IMR-90 (cell line): ENCODE data around the gene PLXNA3.

ENCODE experiments used
- CHD1 ChIP-seq: IDR thresholded peaks from 2 replicates; pipeline ENCODE4 v1.6.1; 2012; ENCODE audit warnings: low read depth, low read length, improper control_type of control experiment
- MAFK ChIP-seq: IDR thresholded peaks from 2 replicates; pipeline ENCODE4 v1.6.1; 2012; ENCODE audit warnings: low read depth, low read length, improper control_type of control experiment
- MXI1 ChIP-seq: IDR thresholded peaks from 2 replicates; pipeline ENCODE4 v1.6.1; 2012; ENCODE audit warnings: low read depth, mild to moderate bottlenecking, low read length, moderate library complexity, borderline replicate concordance
- POLR2A ChIP-seq: IDR thresholded peaks from 2 replicates; pipeline ENCODE4 v1.6.1; 2012; ENCODE audit warnings: mild to moderate bottlenecking, low read depth, low read length
- RAD21 ChIP-seq: IDR thresholded peaks from 2 replicates; pipeline ENCODE4 v1.6.1; 2012; ENCODE audit warnings: low read length, improper control_type of control experiment
- RCOR1 ChIP-seq: IDR thresholded peaks from 2 replicates; pipeline ENCODE4 v1.6.1; 2012; ENCODE audit warnings: mild to moderate bottlenecking, low read length, improper control_type of control experiment; ENCODE audit not compliant: insufficient replicate concordance
- RFX5 ChIP-seq: IDR thresholded peaks from 2 replicates; pipeline ENCODE4 v1.8.0; 2012; ENCODE audit warnings: low read depth, mild to moderate bottlenecking, low read length, moderate library complexity
- SMC3 ChIP-seq: fragments of 150-350 bp; IDR thresholded peaks from 2 replicates; pipeline ENCODE4 v1.6.1; 2016; ENCODE audit warnings: low read depth, mild to moderate bottlenecking, antibody characterized with exemption, low read length, moderate library complexity
- TF ChIP-seq, protein P1 (sequence below): conservative IDR thresholded peaks from 2 replicates; pipeline ENCODE4 v1.5.1; 2012; ENCODE audit warnings: mild to moderate bottlenecking, low read depth, low read length, improper control_type of control experiment
- TF ChIP-seq, protein P2 (sequence below): fragments of 150-350 bp; IDR thresholded peaks from 2 replicates; pipeline ENCODE4 v1.6.1; 2017; ENCODE audit warnings: mild to moderate bottlenecking, antibody characterized with exemption, low read length, low read depth

DNA sequence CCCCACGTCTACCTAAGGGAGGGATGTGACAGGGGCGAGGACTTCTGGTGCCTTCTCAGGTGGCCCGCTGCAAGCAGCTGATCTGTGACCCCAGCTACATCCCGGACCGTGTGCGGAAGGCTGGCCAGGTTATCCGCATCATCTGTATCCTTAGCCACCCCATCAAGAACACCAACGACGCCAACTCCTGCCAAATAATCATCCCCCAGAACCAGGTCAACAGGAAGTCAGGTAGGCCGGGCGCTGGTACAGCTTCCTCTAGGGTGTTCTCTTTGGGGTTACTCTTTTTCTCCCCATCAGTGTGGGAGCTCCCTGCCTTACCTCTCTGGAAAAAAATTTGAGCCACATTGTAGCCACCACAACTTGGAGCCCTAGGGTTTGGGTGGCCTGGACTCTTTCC lies 16.5 kb upstream of the PLXNA3 start:
- TF ChIP-seq, protein P1, sequence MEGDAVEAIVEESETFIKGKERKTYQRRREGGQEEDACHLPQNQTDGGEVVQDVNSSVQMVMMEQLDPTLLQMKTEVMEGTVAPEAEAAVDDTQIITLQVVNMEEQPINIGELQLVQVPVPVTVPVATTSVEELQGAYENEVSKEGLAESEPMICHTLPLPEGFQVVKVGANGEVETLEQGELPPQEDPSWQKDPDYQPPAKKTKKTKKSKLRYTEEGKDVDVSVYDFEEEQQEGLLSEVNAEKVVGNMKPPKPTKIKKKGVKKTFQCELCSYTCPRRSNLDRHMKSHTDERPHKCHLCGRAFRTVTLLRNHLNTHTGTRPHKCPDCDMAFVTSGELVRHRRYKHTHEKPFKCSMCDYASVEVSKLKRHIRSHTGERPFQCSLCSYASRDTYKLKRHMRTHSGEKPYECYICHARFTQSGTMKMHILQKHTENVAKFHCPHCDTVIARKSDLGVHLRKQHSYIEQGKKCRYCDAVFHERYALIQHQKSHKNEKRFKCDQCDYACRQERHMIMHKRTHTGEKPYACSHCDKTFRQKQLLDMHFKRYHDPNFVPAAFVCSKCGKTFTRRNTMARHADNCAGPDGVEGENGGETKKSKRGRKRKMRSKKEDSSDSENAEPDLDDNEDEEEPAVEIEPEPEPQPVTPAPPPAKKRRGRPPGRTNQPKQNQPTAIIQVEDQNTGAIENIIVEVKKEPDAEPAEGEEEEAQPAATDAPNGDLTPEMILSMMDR, result no peak
- TF ChIP-seq, protein P2, sequence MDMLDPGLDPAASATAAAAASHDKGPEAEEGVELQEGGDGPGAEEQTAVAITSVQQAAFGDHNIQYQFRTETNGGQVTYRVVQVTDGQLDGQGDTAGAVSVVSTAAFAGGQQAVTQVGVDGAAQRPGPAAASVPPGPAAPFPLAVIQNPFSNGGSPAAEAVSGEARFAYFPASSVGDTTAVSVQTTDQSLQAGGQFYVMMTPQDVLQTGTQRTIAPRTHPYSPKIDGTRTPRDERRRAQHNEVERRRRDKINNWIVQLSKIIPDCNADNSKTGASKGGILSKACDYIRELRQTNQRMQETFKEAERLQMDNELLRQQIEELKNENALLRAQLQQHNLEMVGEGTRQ, result no peak
- TF ChIP-seq MXI1 (no peak), RAD21 (no peak), RCOR1 (no peak), RFX5 (no peak), MAFK (no peak), POLR2A (no peak), SMC3 (no peak), CHD1 (no peak)
